ENCODE results near the gene TCF25.

Gene TCF25

GRCh38 chr16:89919535-89920406 is 46.4 kb downstream of the TCF25 start:
- no peak for DNase-seq
- H3K27ac Mint-ChIP-seq = no peak overlapping the region
- CTCF ChIA-PET = interaction anchor here (1.4 to 1.5 kb wide), 2 partner anchors 10 to 13 kb away, joined by 7 read pairs; no protein-coding TSS in a partner anchor
- peaks cover 75% of the 10 kb centered on the region for H3K27me3 Mint-ChIP-seq
- no peak overlapping the region for H3K4me3 Mint-ChIP-seq
- no peaks in the 10 kb centered on the region for H3K9me3 Mint-ChIP-seq
- peaks cover 59% of the 10 kb centered on the region for H3K4me1 Mint-ChIP-seq
- H3K36me3 Mint-ChIP-seq = peaks cover 4% of the 10 kb centered on the region

GRCh38 chr16:89920723-89921122 is 47.3 kb downstream of the TCF25 start:
- peaks cover 81% of the 10 kb centered on the region for H3K27me3 Mint-ChIP-seq
- H3K4me3 Mint-ChIP-seq = no peak overlapping the region
- H3K27ac Mint-ChIP-seq = no peak overlapping the region

GRCh38 chr16:89921131-89921701 is 47.8 kb downstream of the TCF25 start:
- Mint-ChIP-seq H3K4me3 (no peak overlapping the region), H3K36me3 (no peaks in the 10 kb centered on the region), H3K9me3 (no peaks in the 10 kb centered on the region), H3K4me1 (peaks cover 59% of the 10 kb centered on the region), H3K27ac (no peak overlapping the region), H3K27me3 (peaks cover 81% of the 10 kb centered on the region)
- CTCF ChIA-PET = interaction anchor here (3.4 kb wide), 1 partner anchor 11 kb away, joined by 16 read pairs; no protein-coding TSS in a partner anchor
- DNase-seq = no peak

More at GRCh38 chr16:89920723-89921122, 47.3 kb downstream of the TCF25 start:
- H3K36me3 Mint-ChIP-seq = no peaks in the 10 kb centered on the region
- peaks cover 62% of the 10 kb centered on the region for H3K4me1 Mint-ChIP-seq
- DNase-seq = no peak
- H3K9me3 Mint-ChIP-seq = no peaks in the 10 kb centered on the region
- CTCF ChIA-PET = no interaction called here

GRCh38 chr16:89921702-89922476 is 48.5 kb downstream of the TCF25 start:
- peak; percentile 44 for DNase-seq
- Mint-ChIP-seq H3K27me3 (peaks cover 87% of the 10 kb centered on the region), H3K36me3 (no peaks in the 10 kb centered on the region), H3K27ac (peak overlapping the region; percentile 77), H3K4me3 (peak overlapping the region; percentile 60), H3K4me1 (peaks cover 64% of the 10 kb centered on the region), H3K9me3 (no peaks in the 10 kb centered on the region)
- CTCF ChIA-PET = interaction anchor here (3.4 kb wide), 1 partner anchor 12 kb away, joined by 16 read pairs; no protein-coding TSS in a partner anchor

- Mint-ChIP-seq H3K27me3 (peaks cover 88% of the 10 kb centered on the region), H3K4me1 (peaks cover 58% of the 10 kb centered on the region), H3K36me3 (no peaks in the 10 kb centered on the region), H3K4me3 (peak overlapping the region; percentile 60), H3K9me3 (no peaks in the 10 kb centered on the region), H3K27ac (no peak overlapping the region)
- CTCF ChIA-PET = interaction anchor here (3.4 kb wide), 1 partner anchor 12 kb away, joined by 16 read pairs; no protein-coding TSS in a partner anchor
- DNase-seq = peak; percentile 50
Measured at GRCh38 chr16:89922477-89922883, 49.1 kb downstream of the TCF25 start.

GRCh38 chr16:89922884-89923639 is 49.7 kb downstream of the TCF25 start, which contains the start of gene TUBB3:
TUBB3 (plus strand) TSS chr16:89923342; CDS start chr16:89923402, 60 bp downstream.
- Mint-ChIP-seq H3K27ac (no peak within 1 kb of the TSS), H3K27me3 (peaks cover 88% of the 10 kb centered on the region), H3K36me3 (no peaks in the 10 kb centered on the region), H3K4me1 (peaks cover 53% of the 10 kb centered on the region), H3K4me3 (peak within 1 kb of the TSS; percentile 60), H3K9me3 (no peaks in the 10 kb centered on the region)
- DNase-seq = peak; percentile 71
- CTCF ChIA-PET = interaction anchor here (3.4 kb wide), 1 partner anchor 13 kb away, joined by 16 read pairs; no protein-coding TSS in a partner anchor

- no peak overlapping the region for H3K27ac Mint-ChIP-seq
- peaks cover 86% of the 10 kb centered on the region for H3K27me3 Mint-ChIP-seq
- peaks cover 46% of the 10 kb centered on the region for H3K4me1 Mint-ChIP-seq
- H3K9me3 Mint-ChIP-seq = no peaks in the 10 kb centered on the region
- CTCF ChIA-PET = interaction anchor here (3.4 kb wide), 1 partner anchor 13 kb away, joined by 16 read pairs; no protein-coding TSS in a partner anchor
- H3K36me3 Mint-ChIP-seq = no peaks in the 10 kb centered on the region
- no peak for DNase-seq
- no peak overlapping the region for H3K4me3 Mint-ChIP-seq
Measured at GRCh38 chr16:89923640-89924296, 50.4 kb downstream of the TCF25 start.

GRCh38 chr16:89924297-89924924 is 51.0 kb downstream of the TCF25 start:
- H3K4me3 Mint-ChIP-seq = peak overlapping the region; percentile 15
- H3K9me3 Mint-ChIP-seq = no peaks in the 10 kb centered on the region
- no peak overlapping the region for H3K27ac Mint-ChIP-seq
- H3K27me3 Mint-ChIP-seq = peaks cover 86% of the 10 kb centered on the region
- H3K4me1 Mint-ChIP-seq = peaks cover 45% of the 10 kb centered on the region
- DNase-seq = peak; percentile 70
- no peaks in the 10 kb centered on the region for H3K36me3 Mint-ChIP-seq
- CTCF ChIA-PET = interaction anchor here (0.6 to 3.4 kb wide), 3 partner anchors 14 to 1231 kb away, joined by 3 to 16 read pairs (median 3); no protein-coding TSS in a partner anchor

GRCh38 chr16:89924925-89925307 is 51.5 kb downstream of the TCF25 start:
- CTCF ChIA-PET = interaction anchor here (0.6 to 3.4 kb wide), 3 partner anchors 15 to 1232 kb away, joined by 3 to 16 read pairs (median 3); no protein-coding TSS in a partner anchor
- H3K9me3 Mint-ChIP-seq = no peaks in the 10 kb centered on the region
- H3K4me3 Mint-ChIP-seq = no peak overlapping the region
- no peak overlapping the region for H3K27ac Mint-ChIP-seq
- DNase-seq = no peak
- H3K27me3 Mint-ChIP-seq = peaks cover 86% of the 10 kb centered on the region
- no peaks in the 10 kb centered on the region for H3K36me3 Mint-ChIP-seq
- H3K4me1 Mint-ChIP-seq = peaks cover 40% of the 10 kb centered on the region

GRCh38 chr16:89925596-89926079 is 52.2 kb downstream of the TCF25 start:
- CTCF ChIA-PET = no interaction called here
- no peaks in the 10 kb centered on the region for H3K36me3 Mint-ChIP-seq
- H3K27ac Mint-ChIP-seq = no peak overlapping the region
- no peaks in the 10 kb centered on the region for H3K9me3 Mint-ChIP-seq
- H3K4me3 Mint-ChIP-seq = peak overlapping the region; percentile 35
- no peak for DNase-seq
- peaks cover 33% of the 10 kb centered on the region for H3K4me1 Mint-ChIP-seq
- H3K27me3 Mint-ChIP-seq = peaks cover 83% of the 10 kb centered on the region

- no peaks in the 10 kb centered on the region for H3K9me3 Mint-ChIP-seq
- H3K27me3 Mint-ChIP-seq = peaks cover 42% of the 10 kb centered on the region
- no peak for DNase-seq
- peaks cover 3% of the 10 kb centered on the region for H3K4me1 Mint-ChIP-seq
- CTCF ChIA-PET = interaction anchor here (1.2 kb wide), 1 partner anchor 21 kb away, joined by 4 read pairs; no protein-coding TSS in a partner anchor
- H3K27ac Mint-ChIP-seq = no peak overlapping the region
- H3K4me3 Mint-ChIP-seq = no peak overlapping the region
- no peaks in the 10 kb centered on the region for H3K36me3 Mint-ChIP-seq
Measured at GRCh38 chr16:89931305-89931896, 58.0 kb downstream of the TCF25 start.

- Mint-ChIP-seq H3K36me3 (no peaks in the 10 kb centered on the region), H3K4me3 (no peak overlapping the region), H3K27me3 (peaks cover 38% of the 10 kb centered on the region), H3K27ac (no peak overlapping the region), H3K9me3 (no peaks in the 10 kb centered on the region), H3K4me1 (no peaks in the 10 kb centered on the region)
- CTCF ChIA-PET = interaction anchor here (1.2 kb wide), 1 partner anchor 22 kb away, joined by 4 read pairs; no protein-coding TSS in a partner anchor
- DNase-seq = no peak
Measured at GRCh38 chr16:89931964-89932363, 58.6 kb downstream of the TCF25 start.

Measured in activated naive CD4-positive, alpha-beta T cell treated with anti-CD3 and anti-CD28 coated beads, Interleukin-2, amount 10 ng/mL, durations not matched to agents 7 days and 5 days (primary cell).